Measurements from ENCODE around the gene CEND1. TPM values are rescaled to one million over a fixed set of nuclear protein-coding genes. Genes with fewer than 3 reads are reported as not detected.

Gene CEND1
- polyA plus RNA-seq, 5 donors, result 0.18 to 0.24 (median 0.22) TPM; not detected in 2

DNA sequence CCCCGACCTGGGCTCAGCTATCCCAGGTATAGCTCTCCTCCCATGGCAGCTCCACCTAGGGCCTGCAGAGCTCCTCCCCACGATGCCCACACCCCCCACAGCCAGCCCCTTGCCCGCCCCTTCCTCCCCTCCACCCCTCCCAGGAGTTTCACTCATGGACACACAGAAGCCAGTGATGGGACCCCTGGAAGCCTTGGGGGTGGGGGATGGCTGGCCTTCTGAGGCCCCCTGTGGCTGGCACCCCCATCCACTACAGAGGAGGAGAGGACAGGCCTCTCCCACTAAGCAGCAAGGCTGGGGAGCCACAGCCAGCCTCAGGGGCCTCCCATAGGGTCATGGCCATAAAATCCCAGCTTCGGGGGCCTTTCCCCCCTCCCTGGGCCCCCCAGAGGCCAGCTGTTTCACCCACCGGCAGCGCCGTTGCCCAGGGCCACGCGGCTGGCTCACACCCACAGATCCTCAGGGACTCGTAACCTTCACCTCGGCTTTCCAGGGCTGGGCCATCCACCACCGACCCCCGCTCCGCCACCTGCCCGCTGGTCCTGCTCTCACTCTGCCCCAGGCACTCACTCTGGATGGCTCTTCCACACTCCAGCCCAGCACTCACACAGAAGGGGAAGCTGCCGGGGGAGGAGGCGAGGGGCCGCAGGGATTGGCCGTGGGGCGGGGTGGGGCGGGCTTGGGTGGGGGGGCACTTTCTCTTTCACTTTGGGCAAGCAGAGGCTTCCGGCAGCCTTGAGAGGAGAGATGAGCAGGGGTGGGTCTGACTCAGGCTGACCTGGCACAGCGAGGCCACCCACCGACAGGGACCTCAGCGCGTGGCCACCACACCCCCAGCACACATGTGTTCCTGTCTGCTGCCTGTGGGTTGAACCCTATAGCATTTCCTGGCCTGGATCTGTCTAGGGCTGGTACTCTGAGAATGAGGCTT lies 6.0 kb upstream of the CEND1 start:
- DNase-seq, result peak; percentile 66 to 72

DNA sequence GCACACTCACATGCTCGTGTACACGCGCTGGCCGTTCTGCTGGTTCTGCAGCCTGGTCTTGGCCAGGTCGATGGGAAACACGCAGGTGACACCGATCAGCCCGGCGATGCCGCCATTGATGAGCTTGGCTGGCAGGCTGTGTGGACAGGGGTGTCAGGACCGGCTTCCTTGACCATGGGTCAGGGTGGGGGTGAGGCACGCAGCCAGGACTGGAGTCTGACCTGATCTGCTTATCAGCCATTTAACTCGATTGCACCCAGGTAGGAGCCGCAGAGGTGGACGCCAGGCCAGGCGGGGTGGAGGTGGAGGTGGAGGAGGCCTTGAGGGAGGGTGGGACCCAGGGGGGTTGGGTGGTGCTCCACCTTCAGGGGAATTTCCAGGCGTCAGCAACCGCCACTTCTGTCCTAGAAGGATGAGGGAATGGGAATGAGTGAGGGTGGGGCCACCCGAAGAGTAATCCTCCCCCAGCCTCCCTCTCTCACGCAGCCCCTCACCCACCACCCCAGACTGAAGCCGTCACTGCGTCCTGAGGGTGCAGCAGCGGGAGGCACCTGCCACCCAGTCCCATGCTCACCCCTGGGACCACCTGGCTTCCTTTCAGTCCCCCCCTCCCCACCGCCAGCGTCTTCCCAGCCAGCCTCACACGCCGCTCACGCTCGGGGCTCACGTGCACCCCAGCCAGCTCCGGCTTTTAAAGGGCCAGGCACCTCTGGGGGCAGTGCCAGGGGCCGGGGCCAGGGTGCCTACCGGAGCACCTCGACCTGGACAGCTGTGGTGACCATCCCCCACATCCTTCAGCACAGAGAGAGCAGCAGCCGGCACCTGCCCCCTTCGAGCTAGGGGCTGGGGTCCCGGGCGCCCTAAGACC lies 5.1 kb upstream of the CEND1 start:
- DNase-seq, result no peak

- no peak for DNase-seq
Observed at GRCh38 chr11:794013-794765, 4.3 kb upstream of the CEND1 start.

GRCh38 chr11:793556-793955 lies 3.7 kb upstream of the CEND1 start:
- no peak for DNase-seq

GRCh38 chr11:792873-793272 lies 3.0 kb upstream of the CEND1 start:
- no peak for DNase-seq

GRCh38 chr11:792535-792821 lies 2.6 kb upstream of the CEND1 start:
- DNase-seq, result no peak

DNA sequence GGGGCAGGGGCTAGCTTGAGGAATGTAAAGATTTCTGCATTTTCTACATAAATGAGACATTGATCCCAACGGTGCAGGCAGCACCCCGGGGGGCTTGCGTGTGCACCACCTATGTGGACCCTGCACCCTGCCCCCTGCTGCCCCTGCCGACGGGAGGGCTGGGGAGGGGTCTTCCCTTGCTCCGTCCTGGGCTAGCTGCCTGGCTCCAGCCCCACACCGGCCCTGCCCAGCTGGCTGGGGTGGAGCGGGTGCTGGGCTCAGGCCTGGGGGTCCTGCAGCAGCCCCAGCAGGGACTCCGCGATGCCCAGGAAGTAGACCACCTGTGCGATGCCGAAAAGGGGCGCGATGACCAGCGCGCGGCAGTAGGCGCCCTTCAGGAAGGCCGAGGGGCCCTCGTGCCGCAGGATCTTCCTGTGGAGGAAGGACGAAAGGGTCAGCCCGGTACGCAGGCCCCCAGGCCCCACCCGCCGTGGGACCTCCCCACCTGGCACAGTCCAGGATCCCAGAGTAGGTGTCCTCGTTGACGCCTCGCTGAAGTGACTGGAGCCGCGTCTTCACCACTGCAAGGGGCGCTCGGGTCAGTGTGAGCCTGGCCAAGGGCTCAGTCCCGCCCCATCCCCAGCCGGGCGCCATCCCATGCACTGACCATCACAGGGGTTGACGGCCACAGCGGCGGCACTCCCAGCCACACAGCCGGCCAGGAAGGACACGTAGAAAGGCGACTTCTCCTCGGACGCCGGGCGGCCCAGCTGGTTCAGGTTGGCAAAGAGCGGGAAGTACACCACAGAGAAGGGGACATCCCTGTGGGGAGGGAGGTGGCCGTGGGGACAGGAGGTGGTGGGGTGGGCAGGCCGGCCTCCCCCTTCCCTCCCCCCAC lies 2.0 kb upstream of the CEND1 start:
- DNase-seq, result no peak

DNA sequence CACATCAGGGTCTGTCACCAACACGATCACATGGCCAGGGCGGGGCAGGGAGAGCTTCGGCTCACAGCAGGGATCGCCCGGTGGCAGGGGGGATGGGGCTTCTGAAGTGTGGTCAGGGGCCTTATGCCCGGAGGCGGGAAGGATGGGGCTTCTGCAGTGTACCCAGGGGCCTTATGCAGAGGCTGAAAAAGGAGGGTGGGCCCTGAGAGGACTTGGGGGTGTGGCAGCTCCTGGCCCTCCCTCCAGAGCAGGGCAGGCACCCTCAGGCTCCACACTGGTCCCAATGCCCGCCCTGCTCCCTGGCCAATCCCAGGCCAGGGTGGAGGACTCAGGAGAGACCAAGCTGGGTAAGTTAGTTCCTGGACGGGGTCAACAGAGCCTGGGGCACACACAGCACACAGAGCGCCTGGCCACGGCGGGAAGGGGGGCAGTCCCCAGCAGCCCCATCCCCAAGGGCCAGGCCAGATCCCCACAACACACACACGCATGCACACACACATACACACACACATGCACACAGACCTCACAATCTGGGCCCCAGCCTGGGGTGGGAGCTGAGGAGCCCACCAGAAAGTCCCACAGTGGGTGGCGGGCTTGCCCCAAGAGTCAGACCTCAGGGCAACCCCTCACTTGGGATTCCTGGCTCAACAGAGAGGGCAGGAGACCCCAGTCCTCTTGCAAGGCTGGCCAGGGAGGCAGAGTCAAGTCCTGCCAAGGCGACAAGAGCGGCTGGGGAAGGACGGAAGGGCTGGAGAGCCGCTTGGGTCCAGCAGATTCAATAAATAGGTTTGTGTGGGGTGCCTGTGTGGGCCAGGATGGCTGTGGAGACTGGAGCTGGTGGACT lies 1.1 kb upstream of the CEND1 start:
- no peak for DNase-seq

GRCh38 chr11:788953-789940 lies 643 bp downstream of the CEND1 start:
- DNase-seq, result no peak

GRCh38 chr11:788009-788640 lies 1.8 kb downstream of the CEND1 start:
- DNase-seq, result no peak

DNA sequence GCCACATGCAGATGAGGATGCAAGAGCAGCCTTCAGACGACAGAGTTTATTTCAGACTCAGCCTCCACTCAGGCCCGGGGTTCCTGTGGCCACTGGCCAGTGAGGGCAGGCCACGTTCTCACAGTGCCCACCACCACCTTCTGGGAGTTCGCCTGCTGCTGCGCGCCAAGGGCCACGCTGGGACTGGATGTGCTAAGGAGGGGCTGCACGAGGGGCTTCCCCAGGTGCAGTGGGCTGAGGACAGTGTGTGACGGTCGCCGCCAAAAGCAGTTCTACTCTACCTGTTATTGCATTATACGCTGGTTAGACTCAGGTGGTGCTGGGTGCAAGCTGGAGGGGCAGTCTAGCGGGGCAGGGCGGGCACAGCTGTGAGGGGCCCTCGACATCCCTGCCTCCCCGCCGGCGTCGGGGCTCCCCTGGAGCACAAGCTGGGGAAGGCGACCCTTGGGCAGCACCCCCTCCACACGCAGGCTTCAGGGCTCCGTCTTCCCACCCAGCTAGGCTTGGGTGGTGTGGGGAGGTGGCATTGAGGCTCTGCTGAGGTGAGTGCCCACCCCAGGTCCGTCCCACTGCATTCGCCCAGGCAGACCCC lies 2.7 kb downstream of the CEND1 start:
- no peak for DNase-seq

- DNase-seq, result no peak
Observed at GRCh38 chr11:786235-787083, 3.4 kb downstream of the CEND1 start.

- DNase-seq, result peak; percentile 52 to 56
Observed at GRCh38 chr11:783581-784015, 6.3 kb downstream of the CEND1 start.

- DNase-seq, result no peak
Observed at GRCh38 chr11:782264-783174, 7.4 kb downstream of the CEND1 start.

DNA sequence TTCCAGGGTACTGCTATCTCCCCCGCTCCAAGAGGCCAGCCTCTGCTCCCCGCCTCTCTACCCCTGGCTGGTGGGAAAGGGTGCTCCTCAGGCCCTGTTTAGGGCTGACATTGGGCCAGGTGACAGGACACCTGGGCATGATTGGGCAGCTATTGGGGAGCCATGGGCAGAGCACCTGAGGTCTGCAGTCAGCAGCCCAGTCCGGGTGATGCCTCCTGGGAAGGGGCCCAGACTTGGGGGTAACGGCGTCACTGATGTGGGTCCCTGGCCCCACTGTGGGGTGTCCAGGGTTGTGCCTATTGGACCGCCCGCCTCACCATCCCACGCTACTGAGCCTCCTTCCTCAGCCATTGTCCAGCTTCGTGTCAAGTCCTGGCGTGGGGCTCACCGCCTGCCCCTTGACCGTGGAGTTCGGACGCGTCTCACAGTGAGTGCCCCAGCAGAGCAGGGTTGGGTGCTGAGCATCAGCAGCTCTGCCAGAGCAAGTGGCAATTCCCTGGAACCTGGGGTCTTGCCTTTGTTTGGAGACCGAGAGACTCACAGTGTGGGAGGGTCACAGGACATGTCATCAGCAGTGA lies 9.8 kb downstream of the CEND1 start:
- no peak for DNase-seq
